Measurements from ENCODE around the gene CALU.

The CALU gene

GRCh38 chr7:128804484-128804883 is 65.3 kb downstream of the CALU start:
- H3K4me3 ChIP-seq: no peak overlapping the region
- H3K4me1 ChIP-seq: peaks cover under 1% of the 10 kb centered on the region; the same call in 1 of the 2 replicates
- H3K36me3 ChIP-seq: peaks cover 90% of the 10 kb centered on the region
- no peak for TF ChIP-seq Cebpa-rat (IDR thresholded peaks at IDR 0.05)
- H3K27ac ChIP-seq: no peak overlapping the region
- no peaks in the 10 kb centered on the region for H3K27me3 ChIP-seq
- H3K9me3 ChIP-seq: no peaks in the 10 kb centered on the region
- no peak overlapping the region for H3K4me2 ChIP-seq
- no peak overlapping the region for H3K9ac ChIP-seq
- H4K20me1 ChIP-seq: no peaks in the 10 kb centered on the region

GRCh38 chr7:128805225-128805624 is 66.1 kb downstream of the CALU start:
- Histone ChIP-seq H3K4me1 (peaks cover 7% of the 10 kb centered on the region), H4K20me1 (no peaks in the 10 kb centered on the region), H3K4me2 (no peak overlapping the region), H3K9ac (no peak overlapping the region; the same call in 1 of the 2 replicates), H3K36me3 (peaks cover 95% of the 10 kb centered on the region), H3K9me3 (no peaks in the 10 kb centered on the region), H3K4me3 (no peak overlapping the region), H3K27ac (no peak overlapping the region), H3K27me3 (no peaks in the 10 kb centered on the region)
- no peak for TF ChIP-seq Cebpa-rat (IDR thresholded peaks at IDR 0.05)

GRCh38 chr7:128807191-128807590 is 68.0 kb downstream of the CALU start:
- H3K36me3 ChIP-seq: peaks cover 96% of the 10 kb centered on the region
- H3K9ac ChIP-seq: no peak overlapping the region
- TF ChIP-seq Cebpa-rat (IDR thresholded peaks at IDR 0.05): no peak

GRCh38 chr7:128809363-128809762 is 70.2 kb downstream of the CALU start:
- H3K4me2 ChIP-seq: no peak overlapping the region
- no peak overlapping the region for H3K9ac ChIP-seq

More at GRCh38 chr7:128807191-128807590, 68.0 kb downstream of the CALU start:
- H3K4me3 ChIP-seq: no peak overlapping the region
- H3K27ac ChIP-seq: no peak overlapping the region
- H3K27me3 ChIP-seq: no peaks in the 10 kb centered on the region
- H3K9me3 ChIP-seq: no peaks in the 10 kb centered on the region
- H3K4me1 ChIP-seq: peaks cover 7% of the 10 kb centered on the region
- H4K20me1 ChIP-seq: no peaks in the 10 kb centered on the region
- no peak overlapping the region for H3K4me2 ChIP-seq

DNA sequence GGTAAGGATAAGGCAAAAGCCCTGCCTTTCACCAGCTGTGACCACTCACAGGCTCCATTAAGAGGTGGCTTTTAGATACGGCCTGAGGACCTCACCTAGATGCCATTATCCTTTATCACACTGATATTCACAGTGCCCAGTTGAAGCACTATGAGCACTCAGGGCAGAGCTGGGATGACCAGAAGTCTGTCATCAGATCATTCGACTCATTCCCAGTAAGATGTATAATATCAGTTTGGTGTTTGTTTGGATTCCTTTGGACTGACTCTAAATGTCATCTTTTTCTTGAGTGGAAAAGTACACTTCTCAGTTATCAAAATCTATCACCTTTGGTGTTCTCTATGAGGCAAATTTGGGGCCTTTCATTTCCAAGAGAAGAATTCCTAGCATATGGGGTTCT is 71.3 kb downstream of the CALU start:
- no peaks in the 10 kb centered on the region for H3K27me3 ChIP-seq
- H3K9me3 ChIP-seq: no peaks in the 10 kb centered on the region
- peaks cover 80% of the 10 kb centered on the region for H3K36me3 ChIP-seq
- no peak overlapping the region for H3K27ac ChIP-seq
- no peak for TF ChIP-seq Cebpa-rat (IDR thresholded peaks at IDR 0.05)
- no peak overlapping the region for H3K4me3 ChIP-seq
- peaks cover 13% of the 10 kb centered on the region for H3K4me1 ChIP-seq
- no peak overlapping the region for H3K4me2 ChIP-seq
- H4K20me1 ChIP-seq: no peaks in the 10 kb centered on the region
- H3K9ac ChIP-seq: no peak overlapping the region

More at GRCh38 chr7:128809363-128809762, 70.2 kb downstream of the CALU start:
- no peak for TF ChIP-seq Cebpa-rat (IDR thresholded peaks at IDR 0.05)
- H3K4me3 ChIP-seq: no peak overlapping the region
- H3K27me3 ChIP-seq: no peaks in the 10 kb centered on the region
- peaks cover 85% of the 10 kb centered on the region for H3K36me3 ChIP-seq
- peaks cover 7% of the 10 kb centered on the region for H3K4me1 ChIP-seq
- H3K27ac ChIP-seq: no peak overlapping the region
- no peaks in the 10 kb centered on the region for H3K9me3 ChIP-seq
- H4K20me1 ChIP-seq: no peaks in the 10 kb centered on the region

- H3K36me3 ChIP-seq: peaks cover 75% of the 10 kb centered on the region
Measured at GRCh38 chr7:128810997-128811396, 71.8 kb downstream of the CALU start.

GRCh38 chr7:128811631-128812430 is 72.7 kb downstream of the CALU start:
- no peaks in the 10 kb centered on the region for H3K27me3 ChIP-seq
- no peak overlapping the region for H3K4me2 ChIP-seq
- H3K9ac ChIP-seq: no peak overlapping the region
- no peak for TF ChIP-seq Cebpa-rat (IDR thresholded peaks at IDR 0.05)
- H3K36me3 ChIP-seq: peaks cover 67% of the 10 kb centered on the region
- no peaks in the 10 kb centered on the region for H3K9me3 ChIP-seq
- no peak overlapping the region for H3K4me3 ChIP-seq
- no peak overlapping the region for H3K27ac ChIP-seq
- no peaks in the 10 kb centered on the region for H4K20me1 ChIP-seq
- peaks cover 15% of the 10 kb centered on the region for H3K4me1 ChIP-seq

More at GRCh38 chr7:128810997-128811396, 71.8 kb downstream of the CALU start:
- no peak for TF ChIP-seq Cebpa-rat (IDR thresholded peaks at IDR 0.05)
- H3K4me3 ChIP-seq: no peak overlapping the region
- H3K27ac ChIP-seq: no peak overlapping the region
- no peaks in the 10 kb centered on the region for H3K27me3 ChIP-seq
- no peaks in the 10 kb centered on the region for H3K9me3 ChIP-seq
- H3K4me2 ChIP-seq: no peak overlapping the region
- no peak overlapping the region for H3K9ac ChIP-seq
- H3K4me1 ChIP-seq: peaks cover 15% of the 10 kb centered on the region
- H4K20me1 ChIP-seq: no peaks in the 10 kb centered on the region

GRCh38 chr7:128812514-128813168 is 73.5 kb downstream of the CALU start:
- Histone ChIP-seq H3K9me3 (no peaks in the 10 kb centered on the region), H3K4me1 (peaks cover 15% of the 10 kb centered on the region), H3K4me3 (no peak overlapping the region), H3K27me3 (no peaks in the 10 kb centered on the region), H3K27ac (no peak overlapping the region), H3K4me2 (no peak overlapping the region), H3K9ac (no peak overlapping the region), H3K36me3 (peaks cover 59% of the 10 kb centered on the region), H4K20me1 (no peaks in the 10 kb centered on the region)
- TF ChIP-seq Cebpa-rat (IDR thresholded peaks at IDR 0.05): no peak

- Histone ChIP-seq H3K4me1 (peaks cover 14% of the 10 kb centered on the region), H3K9me3 (no peaks in the 10 kb centered on the region), H4K20me1 (no peaks in the 10 kb centered on the region)
Measured at GRCh38 chr7:128814499-128814898, 75.3 kb downstream of the CALU start.

More at GRCh38 chr7:128814499-128814898, 75.3 kb downstream of the CALU start:
- no peak overlapping the region for H3K4me3 ChIP-seq
- H3K4me2 ChIP-seq: no peak overlapping the region
- H3K27me3 ChIP-seq: no peaks in the 10 kb centered on the region
- H3K27ac ChIP-seq: no peak overlapping the region
- peaks cover 41% of the 10 kb centered on the region for H3K36me3 ChIP-seq
- no peak for TF ChIP-seq Cebpa-rat (IDR thresholded peaks at IDR 0.05)
- no peak overlapping the region for H3K9ac ChIP-seq
